Stomach smooth muscle (tissue), 2 donors: ENCODE measurements around the gene PLCD3.

ENCODE experiments used
- H3K27ac ChIP-seq: one replicate; pipeline ENCODE4 v1.7.0; 2013; ENCODE audit warnings: mild to moderate bottlenecking, low read length, inconsistent platforms
- H3K27me3 ChIP-seq, 2 donors: one replicate each; pipeline ENCODE4 v1.7.0; 2013; ENCODE audit warnings: low read length in 2 of 2; ENCODE audit not compliant: insufficient read depth in 2 of 2, control insufficient read depth in 1 of 2
- H3K36me3 ChIP-seq, 2 donors: one replicate each; pipeline ENCODE4 v1.7.0; 2013; ENCODE audit warnings: low read length in 2 of 2; ENCODE audit not compliant: control insufficient read depth in 2 of 2, insufficient read depth in 2 of 2
- H3K4me1 ChIP-seq: one replicate; pipeline ENCODE4 v1.7.0; 2013; ENCODE audit warnings: low read length; ENCODE audit not compliant: control insufficient read depth, insufficient read depth
- H3K4me3 ChIP-seq, 2 donors: one replicate each; pipeline ENCODE4 v1.7.0; 2013; ENCODE audit warnings: low read length in 2 of 2
- H3K9ac ChIP-seq, 2 donors: one replicate each; pipeline ENCODE4 v1.7.0; 2013; ENCODE audit warnings: low read length in 2 of 2, mild to moderate bottlenecking in 1 of 2
- H3K9me3 ChIP-seq, 2 donors: one replicate each; pipeline ENCODE4 v1.7.0; 2013; ENCODE audit warnings: low read length in 2 of 2; ENCODE audit not compliant: control insufficient read depth in 2 of 2
- donor health status: healthy.
- donor health status: Pancreatic carcinoma.

PLCD3 gene

GRCh38 chr17:45132320-45132571 is at the start of gene PLCD3:
TSS of gene PLCD3 (minus strand) at chr17:45132515. CDS start at chr17:45132410, 105 bp downstream.
- Histone ChIP-seq H3K9ac (peak within 1 kb of the TSS; percentile 89 to 90), H3K36me3 (no peaks in the 10 kb centered on the region), H3K4me1 (peaks cover 66% of the 10 kb centered on the region), H3K27me3 (no peaks in the 10 kb centered on the region), H3K9me3 (no peaks in the 10 kb centered on the region), H3K27ac (peak within 1 kb of the TSS; percentile 99), H3K4me3 (peak within 1 kb of the TSS; percentile 81 to 91)

DNA sequence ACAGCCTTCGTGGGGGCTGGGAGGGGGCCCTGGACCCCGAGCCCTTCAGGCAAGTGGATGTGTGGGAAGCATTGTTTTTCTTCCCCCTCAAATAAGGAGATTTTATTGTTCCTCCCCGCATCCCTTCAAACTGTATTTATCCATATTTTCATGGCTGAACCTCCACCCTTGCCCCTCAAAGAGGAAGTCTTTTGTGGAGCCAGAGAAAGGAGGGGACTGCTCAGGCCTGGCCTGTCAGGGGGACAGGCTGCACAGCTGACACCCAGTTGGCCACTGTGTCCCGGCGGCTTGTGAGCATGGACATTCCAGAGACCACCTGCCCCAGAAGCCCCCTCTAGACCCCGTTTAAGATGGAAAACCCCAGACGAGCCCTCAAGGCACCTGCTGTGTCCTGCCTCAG is 45.2 kb upstream of the PLCD3 start:
- no peaks in the 10 kb centered on the region for H3K9me3 ChIP-seq
- H3K4me1 ChIP-seq = peaks cover 6% of the 10 kb centered on the region
- no peak overlapping the region for H3K9ac ChIP-seq
- no peak overlapping the region for H3K27ac ChIP-seq
- H3K4me3 ChIP-seq = no peak overlapping the region
- no peaks in the 10 kb centered on the region for H3K36me3 ChIP-seq
- H3K27me3 ChIP-seq = no peaks in the 10 kb centered on the region

DNA sequence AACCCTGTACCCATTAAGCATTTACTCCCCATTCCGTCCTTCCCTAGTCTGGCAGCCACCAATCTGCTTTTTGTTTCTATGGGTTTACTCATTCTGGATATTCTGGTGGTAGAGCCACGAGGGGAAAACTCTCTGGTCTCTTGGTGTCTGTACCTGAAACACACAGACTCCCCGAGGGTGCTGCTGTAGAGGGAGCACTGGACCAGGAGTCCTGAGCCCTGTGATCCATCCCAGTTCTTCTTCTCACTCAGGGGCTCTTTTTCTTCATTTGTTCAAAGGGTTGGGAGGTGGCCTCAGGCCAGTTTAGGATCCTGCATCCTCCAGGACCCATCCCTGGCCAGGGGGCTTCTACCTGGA is 43.4 kb upstream of the PLCD3 start:
- Histone ChIP-seq H3K27me3 (no peaks in the 10 kb centered on the region), H3K9me3 (no peaks in the 10 kb centered on the region), H3K4me1 (peaks cover 23% of the 10 kb centered on the region), H3K27ac (no peak overlapping the region), H3K9ac (no peak overlapping the region), H3K4me3 (no peak overlapping the region), H3K36me3 (no peaks in the 10 kb centered on the region)

DNA sequence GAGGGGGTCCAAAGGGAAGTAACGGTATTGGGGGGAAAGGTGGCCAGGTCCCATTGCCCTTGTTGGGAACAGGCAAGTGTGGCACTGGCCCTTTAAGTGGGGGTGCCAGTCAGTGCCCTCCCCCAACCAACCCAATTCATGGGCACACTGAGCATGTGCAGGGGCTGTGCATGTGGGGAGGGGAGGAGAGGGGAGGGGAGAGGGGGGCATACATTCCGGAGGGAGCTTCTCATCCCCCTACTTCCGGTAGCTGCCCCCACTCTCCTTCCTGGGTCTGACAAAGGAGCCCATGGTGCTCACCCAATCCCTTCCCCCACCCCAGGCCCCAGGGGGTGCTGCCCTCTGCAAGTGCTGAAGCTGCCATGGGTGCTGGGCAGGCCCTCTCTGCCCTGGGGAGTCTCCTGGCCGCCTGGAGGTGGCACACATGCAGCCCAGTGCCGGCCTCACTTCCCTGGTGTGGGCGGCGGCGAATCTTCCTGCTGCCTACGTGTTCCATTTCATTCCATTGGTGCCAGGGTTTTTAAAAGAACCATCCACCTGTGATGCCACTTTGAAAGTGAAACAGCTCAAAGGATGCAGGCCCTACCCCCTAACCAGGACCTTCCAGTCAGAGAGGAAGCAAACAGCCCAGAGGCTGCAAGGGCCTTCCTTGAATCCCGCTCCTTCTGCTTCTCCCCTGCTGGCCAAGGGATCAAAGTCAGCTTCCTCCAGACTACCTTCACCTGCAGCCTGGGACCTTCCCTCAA is 40.4 kb upstream of the PLCD3 start:
- Histone ChIP-seq H3K9ac (peak overlapping the region; percentile 60 to 69), H3K9me3 (no peaks in the 10 kb centered on the region), H3K4me1 (peaks cover 33% of the 10 kb centered on the region), H3K27me3 (no peaks in the 10 kb centered on the region), H3K4me3 (peak overlapping the region; percentile 59 to 67), H3K27ac (peak overlapping the region; percentile 94), H3K36me3 (no peaks in the 10 kb centered on the region)

DNA sequence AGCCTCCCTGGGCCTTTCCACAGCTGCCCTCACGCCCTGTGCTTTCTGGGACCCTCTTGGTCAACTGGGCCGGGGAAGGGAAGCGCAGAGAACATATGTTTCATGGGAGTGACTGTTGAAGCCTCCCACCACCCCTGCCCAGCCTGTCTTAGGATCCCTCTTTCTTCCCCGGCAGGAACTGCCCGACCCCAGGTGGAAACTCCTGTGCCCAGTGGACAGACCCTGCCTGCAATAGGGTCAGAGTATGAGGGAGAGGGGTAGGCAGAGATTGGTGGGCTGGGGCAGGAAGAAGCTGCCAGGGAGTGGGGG is 39.9 kb upstream of the PLCD3 start:
- H3K9me3 ChIP-seq = no peaks in the 10 kb centered on the region
- H3K36me3 ChIP-seq = no peaks in the 10 kb centered on the region
- peak overlapping the region; percentile 60 to 62 for H3K9ac ChIP-seq
- peaks cover 33% of the 10 kb centered on the region for H3K4me1 ChIP-seq
- no peaks in the 10 kb centered on the region for H3K27me3 ChIP-seq
- H3K27ac ChIP-seq = peak overlapping the region; percentile 94
- H3K4me3 ChIP-seq = peak overlapping the region; percentile 59 to 67

DNA sequence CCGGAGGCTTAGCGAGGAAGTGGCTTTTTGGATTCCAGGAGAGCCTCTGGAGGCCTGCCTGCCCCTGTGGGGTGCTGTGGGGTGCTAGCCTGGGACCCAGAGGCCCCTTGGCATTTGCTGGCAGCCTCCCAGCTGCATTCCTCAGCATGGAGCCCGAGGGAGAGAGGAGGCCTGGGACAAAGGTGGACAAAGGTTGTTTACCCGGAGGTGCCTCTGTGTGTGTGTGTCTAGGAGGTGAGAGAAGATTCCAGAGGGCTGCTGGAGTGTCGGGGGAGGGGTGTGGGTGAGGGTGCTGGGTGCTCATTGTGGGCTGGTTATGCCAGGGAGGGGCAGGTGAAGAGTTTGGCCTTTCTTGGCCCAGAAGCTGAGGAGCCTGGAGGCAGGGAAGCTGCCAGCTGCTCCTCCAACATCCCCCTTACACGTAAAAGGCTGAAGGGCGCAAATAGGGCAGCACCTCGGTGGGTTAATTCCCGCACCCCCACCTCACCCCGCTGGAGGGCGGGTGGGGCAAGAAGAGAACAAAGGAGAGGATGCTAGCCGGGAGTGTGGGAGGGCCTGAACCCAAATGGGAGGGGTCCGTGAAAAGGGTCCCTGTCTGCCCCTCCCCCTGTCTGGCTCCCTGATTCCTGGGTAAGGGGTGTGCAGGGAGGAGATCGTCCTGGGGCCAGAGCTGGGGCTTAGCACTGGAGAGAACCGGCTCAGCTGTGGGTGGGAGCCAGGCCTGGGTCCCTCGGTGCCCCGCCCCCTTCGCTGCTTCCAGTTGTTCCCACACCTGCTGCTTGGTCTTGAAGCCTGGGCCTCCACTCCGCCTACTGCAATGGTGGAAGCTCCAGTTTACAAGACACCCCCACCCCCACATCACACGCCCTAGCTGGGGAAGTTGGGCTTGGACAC is 39.3 kb upstream of the PLCD3 start:
- Histone ChIP-seq H3K9ac (peak overlapping the region; percentile 60 to 73), H3K27ac (peak overlapping the region; percentile 94), H3K9me3 (no peaks in the 10 kb centered on the region), H3K27me3 (no peaks in the 10 kb centered on the region), H3K4me3 (peak overlapping the region; percentile 59 to 67), H3K36me3 (no peaks in the 10 kb centered on the region), H3K4me1 (peaks cover 33% of the 10 kb centered on the region)

DNA sequence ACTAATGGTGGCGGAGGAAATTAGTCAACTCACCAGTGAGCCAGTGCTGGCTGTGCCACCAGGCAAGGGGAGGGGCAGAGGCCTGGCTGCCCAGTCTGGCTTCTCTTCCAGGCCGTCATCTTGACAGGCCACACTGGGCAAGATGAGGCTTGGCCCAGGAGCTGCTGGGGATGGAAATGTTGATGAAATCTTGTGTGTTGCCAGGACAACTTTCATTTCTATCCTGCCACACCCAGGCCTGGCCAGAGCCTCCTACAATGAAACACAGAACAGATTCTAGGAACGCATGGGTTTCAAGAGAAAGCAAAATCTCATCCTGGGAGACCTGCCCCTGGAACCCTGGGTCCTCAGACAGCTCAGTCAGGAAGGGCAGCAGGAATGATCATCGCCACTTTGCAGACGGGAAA is 38.6 kb upstream of the PLCD3 start:
- Histone ChIP-seq H3K9me3 (no peaks in the 10 kb centered on the region), H3K4me1 (peaks cover 33% of the 10 kb centered on the region), H3K27ac (peak overlapping the region; percentile 94), H3K36me3 (no peaks in the 10 kb centered on the region), H3K27me3 (no peaks in the 10 kb centered on the region), H3K9ac (peak overlapping the region; percentile 60 to 73), H3K4me3 (peak overlapping the region; percentile 59 to 67)

DNA sequence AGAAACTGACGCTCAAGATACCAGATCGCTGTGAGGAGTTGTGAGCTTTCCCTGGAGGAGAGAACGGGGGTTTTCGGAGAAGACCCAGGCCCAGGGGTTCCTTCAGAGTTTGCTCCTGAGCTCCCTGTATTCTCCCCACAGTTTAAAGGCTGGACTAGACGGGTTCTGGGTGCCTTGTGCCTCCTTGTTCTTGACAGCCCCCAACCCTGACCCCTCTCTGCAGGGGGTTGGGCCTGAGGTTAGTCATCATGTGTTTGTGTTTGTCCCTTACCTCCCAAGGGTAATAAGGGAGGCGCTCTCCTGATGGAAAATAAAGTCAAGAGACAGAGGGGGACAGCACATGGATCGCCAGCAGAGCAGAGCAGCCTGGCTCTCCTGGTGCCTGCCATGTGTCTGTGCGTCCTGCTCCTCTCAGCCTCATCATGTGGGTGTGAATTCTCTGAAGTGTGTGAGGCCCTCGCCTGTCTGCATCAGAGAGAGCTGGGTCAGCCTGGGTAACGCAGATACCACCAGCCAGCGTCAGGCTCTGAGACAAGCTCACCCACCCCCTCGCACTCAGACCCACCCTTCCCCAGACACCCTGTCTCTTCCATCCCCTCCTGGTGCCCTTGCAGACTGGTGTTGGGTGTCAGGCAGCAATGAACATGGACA is 38.1 kb upstream of the PLCD3 start:
- Histone ChIP-seq H3K9me3 (no peaks in the 10 kb centered on the region), H3K27ac (peak overlapping the region; percentile 94), H3K4me1 (peaks cover 33% of the 10 kb centered on the region), H3K36me3 (no peaks in the 10 kb centered on the region), H3K9ac (peak overlapping the region; percentile 51 to 60), H3K27me3 (no peaks in the 10 kb centered on the region), H3K4me3 (peak overlapping the region in 1 of 2 donors; percentile 67)

DNA sequence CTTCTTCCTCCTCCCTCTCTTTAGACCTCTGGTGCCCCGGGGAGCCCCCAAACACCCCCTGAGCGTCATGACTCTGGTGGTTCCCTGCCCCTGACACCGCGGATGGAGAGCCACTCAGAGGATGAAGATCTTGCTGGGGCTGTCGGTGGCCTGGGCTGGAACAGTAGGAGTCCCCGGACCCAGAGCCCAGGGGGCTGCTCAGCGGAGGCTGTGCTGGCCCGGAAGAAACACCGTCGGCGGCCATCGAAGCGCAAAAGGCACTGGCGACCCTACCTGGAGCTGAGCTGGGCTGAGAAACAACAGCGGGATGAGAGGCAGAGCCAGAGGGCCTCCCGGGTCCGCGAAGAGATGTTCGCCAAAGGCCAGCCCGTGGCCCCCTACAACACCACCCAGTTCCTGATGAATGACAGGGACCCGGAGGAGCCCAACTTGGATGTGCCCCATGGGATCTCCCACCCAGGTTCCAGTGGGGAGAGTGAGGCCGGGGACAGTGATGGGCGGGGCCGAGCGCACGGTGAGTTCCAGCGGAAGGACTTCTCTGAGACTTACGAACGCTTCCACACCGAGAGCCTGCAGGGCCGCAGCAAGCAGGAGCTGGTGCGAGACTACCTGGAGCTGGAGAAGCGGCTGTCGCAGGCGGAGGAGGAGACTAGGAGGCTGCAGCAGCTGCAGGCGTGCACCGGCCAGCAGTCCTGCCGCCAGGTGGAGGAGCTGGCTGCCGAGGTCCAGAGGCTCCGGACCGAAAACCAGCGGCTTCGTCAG is 36.9 kb upstream of the PLCD3 start:
- H3K36me3 ChIP-seq = peaks cover 0 to 4% of the 10 kb centered on the region in 2 donors
- no peak overlapping the region for H3K9ac ChIP-seq
- peaks cover 33% of the 10 kb centered on the region for H3K4me1 ChIP-seq
- peak overlapping the region; percentile 94 for H3K27ac ChIP-seq
- H3K9me3 ChIP-seq = no peaks in the 10 kb centered on the region
- no peak overlapping the region for H3K4me3 ChIP-seq
- H3K27me3 ChIP-seq = no peaks in the 10 kb centered on the region

DNA sequence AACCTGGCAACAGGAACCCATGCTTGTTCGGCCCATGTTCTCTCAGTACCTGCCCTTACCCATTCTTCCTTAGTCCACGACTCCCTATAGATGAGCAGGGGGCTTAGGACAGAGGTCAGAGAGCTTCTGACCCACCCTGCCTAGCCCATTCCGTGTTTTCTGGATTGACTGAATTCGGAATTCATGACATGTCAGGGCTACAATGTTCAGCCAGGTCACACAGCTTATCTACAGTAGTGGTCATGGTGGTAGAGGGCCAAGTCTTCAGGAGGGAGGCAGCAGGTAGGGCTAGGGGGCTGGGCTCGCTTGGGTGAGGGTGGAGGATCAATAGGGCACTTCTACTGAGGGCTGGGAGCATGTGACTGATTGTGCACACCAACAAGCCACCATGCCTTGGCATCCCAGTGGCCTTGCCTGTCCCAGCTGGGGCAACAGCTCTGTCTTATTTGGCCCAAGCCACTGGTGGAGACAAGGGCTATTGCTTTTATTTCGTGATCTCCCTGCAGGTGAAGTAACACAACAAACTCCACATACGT is 32.5 kb upstream of the PLCD3 start:
- no peaks in the 10 kb centered on the region for H3K27me3 ChIP-seq
- no peak overlapping the region for H3K27ac ChIP-seq
- no peak overlapping the region for H3K9ac ChIP-seq
- no peaks in the 10 kb centered on the region for H3K9me3 ChIP-seq
- peaks cover 15% of the 10 kb centered on the region for H3K4me1 ChIP-seq
- H3K36me3 ChIP-seq = peaks cover 0 to 4% of the 10 kb centered on the region in 2 donors
- H3K4me3 ChIP-seq = no peak overlapping the region
